Measurements from ENCODE around the gene NKD1.
"Not testable (repeated sequence)": the region's sequence is repeated elsewhere in the genome, so short reads cannot be mapped to it uniquely, and the experiment has no call there.

Gene NKD1, protein sequence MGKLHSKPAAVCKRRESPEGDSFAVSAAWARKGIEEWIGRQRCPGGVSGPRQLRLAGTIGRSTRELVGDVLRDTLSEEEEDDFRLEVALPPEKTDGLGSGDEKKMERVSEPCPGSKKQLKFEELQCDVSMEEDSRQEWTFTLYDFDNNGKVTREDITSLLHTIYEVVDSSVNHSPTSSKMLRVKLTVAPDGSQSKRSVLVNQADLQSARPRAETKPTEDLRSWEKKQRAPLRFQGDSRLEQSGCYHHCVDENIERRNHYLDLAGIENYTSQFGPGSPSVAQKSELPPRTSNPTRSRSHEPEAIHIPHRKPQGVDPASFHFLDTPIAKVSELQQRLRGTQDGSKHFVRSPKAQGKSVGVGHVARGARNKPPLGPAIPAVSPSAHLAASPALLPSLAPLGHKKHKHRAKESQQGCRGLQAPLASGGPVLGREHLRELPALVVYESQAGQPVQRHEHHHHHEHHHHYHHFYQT

DNA sequence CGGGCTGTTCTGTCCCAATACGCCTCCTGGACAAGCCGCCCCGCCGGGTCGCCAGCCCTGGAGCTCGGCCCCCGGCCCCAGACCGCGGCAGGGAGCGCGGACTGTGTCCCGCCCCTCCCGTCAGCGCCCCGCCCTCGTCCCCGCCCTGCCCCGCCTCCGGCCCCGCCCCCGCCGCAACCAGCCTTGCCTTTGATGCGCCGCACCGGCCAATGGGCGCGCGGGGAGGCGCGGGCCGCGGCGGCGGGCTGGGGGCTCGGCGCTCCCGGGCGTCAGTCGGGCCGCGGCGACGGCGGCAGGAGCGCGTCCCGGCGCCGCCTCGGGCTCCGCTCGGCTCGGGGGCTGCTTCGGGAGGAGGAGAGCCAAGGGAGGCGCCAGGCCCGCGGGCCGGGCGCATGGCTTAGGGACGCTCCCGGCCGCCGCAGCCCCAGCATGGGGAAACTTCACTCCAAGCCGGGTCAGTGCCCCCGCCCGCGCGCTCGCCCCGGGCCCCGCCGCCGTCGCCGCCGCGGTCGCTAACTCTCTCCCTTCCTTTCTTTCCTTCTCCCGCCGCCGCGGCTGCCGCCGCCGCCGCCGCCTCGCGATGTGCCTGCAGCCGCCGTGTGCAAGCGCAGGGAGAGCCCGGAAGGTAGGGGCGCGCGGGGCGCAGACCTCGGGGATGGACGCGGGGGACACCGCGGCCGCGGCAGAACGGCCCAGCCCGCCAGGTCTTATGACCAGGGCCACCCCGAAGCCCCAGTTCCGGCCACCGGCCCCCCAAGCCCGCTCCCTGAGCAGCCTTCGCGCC lies at the start of gene NKD1:
NKD1 (plus strand) TSS at position 272 of the 784 bp plus-strand sequence; CDS start at position 430, 158 bp downstream.
- Mint-ChIP-seq H3K27me3 (peaks cover 19% of the 10 kb centered on the region), H3K36me3 (ENCODE audit: low read depth) (no peaks in the 10 kb centered on the region)

GRCh38 chr16:50498431-50499155 lies 49.6 kb upstream of the NKD1 start:
- Mint-ChIP-seq H3K27me3 (no peaks in the 10 kb centered on the region), H3K4me1 (peaks cover 1% of the 10 kb centered on the region), H3K9me3 (no peaks in the 10 kb centered on the region), H3K36me3 (ENCODE audit: low read depth) (no peaks in the 10 kb centered on the region), H3K4me3 (no peak overlapping the region), H3K27ac (no peak overlapping the region)
- DNase-seq, result no peak
- no peak for ATAC-seq

More for the DNA sequence above, at the start of gene NKD1:
- H3K4me1 Mint-ChIP-seq, result peaks cover 15% of the 10 kb centered on the region
- H3K4me3 Mint-ChIP-seq, result peak within 1 kb of the TSS; percentile 81
- DNase-seq (peak; percentile 71), ATAC-seq (peak; percentile 75)
- H3K9me3 Mint-ChIP-seq, result peaks cover 8% of the 10 kb centered on the region
- peak within 1 kb of the TSS; percentile 56 for H3K27ac Mint-ChIP-seq

DNA sequence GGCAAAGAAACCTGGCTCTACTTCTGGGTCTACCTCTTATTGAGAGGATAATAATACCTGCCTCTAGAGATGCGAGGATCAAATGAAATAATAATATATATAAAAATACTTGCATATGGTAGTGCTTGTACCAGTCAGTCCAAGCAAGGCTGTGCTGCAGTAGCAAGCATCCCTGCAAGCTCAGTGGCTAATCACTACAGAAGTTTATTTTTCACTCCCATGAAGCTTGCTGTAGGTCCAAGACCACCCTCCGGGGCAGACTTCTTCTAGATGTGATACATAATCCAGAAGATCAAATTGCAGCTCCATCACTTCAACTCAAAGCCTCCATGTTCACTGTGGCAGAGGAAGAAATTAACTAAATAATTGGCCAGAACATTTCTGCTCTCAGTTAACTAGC lies 48.9 kb upstream of the NKD1 start:
- no peaks in the 10 kb centered on the region for H3K27me3 Mint-ChIP-seq
- no peaks in the 10 kb centered on the region for H3K36me3 Mint-ChIP-seq (ENCODE audit: low read depth)
- DNase-seq, result no peak
- no peaks in the 10 kb centered on the region for H3K9me3 Mint-ChIP-seq
- ATAC-seq, result no peak
- peaks cover 1% of the 10 kb centered on the region for H3K4me1 Mint-ChIP-seq
- no peak overlapping the region for H3K4me3 Mint-ChIP-seq
- H3K27ac Mint-ChIP-seq, result no peak overlapping the region

GRCh38 chr16:50500171-50500874 lies 47.9 kb upstream of the NKD1 start:
- no peak for ATAC-seq
- no peak for DNase-seq
- Mint-ChIP-seq H3K27me3 (no peaks in the 10 kb centered on the region), H3K27ac (no peak overlapping the region), H3K4me1 (peaks cover 1% of the 10 kb centered on the region), H3K4me3 (no peak overlapping the region), H3K36me3 (ENCODE audit: low read depth) (no peaks in the 10 kb centered on the region), H3K9me3 (no peaks in the 10 kb centered on the region)

- Mint-ChIP-seq H3K27me3 (no peaks in the 10 kb centered on the region), H3K4me3 (no peak overlapping the region), H3K4me1 (peaks cover 1% of the 10 kb centered on the region), H3K36me3 (ENCODE audit: low read depth) (no peaks in the 10 kb centered on the region), H3K9me3 (no peaks in the 10 kb centered on the region), H3K27ac (no peak overlapping the region)
- DNase-seq (no peak), ATAC-seq (no peak)
These were observed 46.9 kb upstream of the NKD1 start for GRCh38 chr16:50501251-50501650.

DNA sequence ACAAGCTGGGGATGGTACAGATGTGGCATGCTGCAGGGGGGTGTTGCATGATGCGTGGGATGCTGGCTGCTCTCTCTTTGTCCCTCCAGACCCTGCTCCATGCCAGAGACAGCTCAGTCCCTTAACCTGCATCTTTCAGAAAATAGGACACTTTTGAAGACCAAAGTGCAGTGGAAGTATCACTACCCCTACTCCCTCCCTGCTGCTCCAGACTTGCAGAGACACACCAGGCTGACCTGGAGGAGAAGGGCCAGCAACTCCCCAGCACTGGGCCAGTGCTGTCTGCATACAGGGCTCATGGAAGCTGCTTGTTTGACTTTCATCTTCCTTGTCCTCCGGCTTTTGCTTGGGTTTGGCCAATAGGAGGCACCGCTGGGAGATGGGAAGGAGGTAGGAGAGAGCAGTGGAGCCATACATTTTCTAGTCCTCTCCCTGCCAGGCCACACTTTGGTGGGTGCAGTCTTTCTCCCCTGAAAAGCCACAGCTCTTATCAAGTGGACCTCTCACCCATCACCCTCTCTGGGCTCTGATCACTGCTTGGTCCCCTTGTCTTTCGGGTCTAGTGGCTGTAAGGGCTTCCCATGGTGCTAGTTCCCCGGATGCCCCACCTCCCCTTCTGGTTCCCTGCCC lies 46.1 kb upstream of the NKD1 start:
- Mint-ChIP-seq H3K27me3 (peaks cover 1% of the 10 kb centered on the region), H3K27ac (no peak overlapping the region), H3K4me1 (peaks cover 1% of the 10 kb centered on the region), H3K4me3 (no peak overlapping the region), H3K9me3 (no peaks in the 10 kb centered on the region), H3K36me3 (ENCODE audit: low read depth) (no peaks in the 10 kb centered on the region)
- ATAC-seq (no peak), DNase-seq (no peak)

- no peak overlapping the region for H3K27ac Mint-ChIP-seq
- no peak for ATAC-seq
- no peaks in the 10 kb centered on the region for H3K36me3 Mint-ChIP-seq (ENCODE audit: low read depth)
- H3K4me3 Mint-ChIP-seq, result no peak overlapping the region
- no peaks in the 10 kb centered on the region for H3K9me3 Mint-ChIP-seq
- H3K4me1 Mint-ChIP-seq, result peaks cover 1% of the 10 kb centered on the region
- H3K27me3 Mint-ChIP-seq, result peaks cover 1% of the 10 kb centered on the region
- no peak for DNase-seq
These were observed 45.6 kb upstream of the NKD1 start for GRCh38 chr16:50502616-50503011.

- H3K4me1 Mint-ChIP-seq; H3K27ac Mint-ChIP-seq; H3K36me3 Mint-ChIP-seq (ENCODE audit: low read depth); H3K27me3 Mint-ChIP-seq; H3K9me3 Mint-ChIP-seq; ATAC-seq; DNase-seq; H3K4me3 Mint-ChIP-seq: not testable (repeated sequence)
These were observed 44.2 kb upstream of the NKD1 start for GRCh38 chr16:50503868-50504531.

DNA sequence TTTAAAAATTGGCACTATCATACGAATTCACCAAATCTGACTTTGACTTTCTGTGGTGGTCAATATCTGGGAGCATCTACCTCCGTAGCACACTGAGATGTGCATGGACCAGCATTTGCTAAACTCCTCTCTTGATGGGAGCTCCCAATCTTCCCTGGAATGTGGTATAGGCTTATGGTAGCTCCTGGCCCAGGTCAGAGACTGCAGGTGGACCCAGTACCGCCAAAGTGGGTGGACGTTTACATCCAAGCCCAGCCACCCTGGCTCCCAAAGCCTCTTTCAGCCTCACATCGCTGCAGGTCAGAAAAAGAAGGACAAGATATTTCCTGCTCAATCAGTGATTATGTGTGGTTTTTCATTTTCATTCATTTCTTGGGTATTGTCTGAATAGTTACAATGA lies 43.1 kb upstream of the NKD1 start:
- no peak for DNase-seq
- Mint-ChIP-seq H3K27me3 (peaks cover 1% of the 10 kb centered on the region), H3K27ac (no peak overlapping the region), H3K4me3 (no peak overlapping the region), H3K4me1 (no peaks in the 10 kb centered on the region), H3K36me3 (ENCODE audit: low read depth) (no peaks in the 10 kb centered on the region), H3K9me3 (no peaks in the 10 kb centered on the region)
- no peak for ATAC-seq

DNA sequence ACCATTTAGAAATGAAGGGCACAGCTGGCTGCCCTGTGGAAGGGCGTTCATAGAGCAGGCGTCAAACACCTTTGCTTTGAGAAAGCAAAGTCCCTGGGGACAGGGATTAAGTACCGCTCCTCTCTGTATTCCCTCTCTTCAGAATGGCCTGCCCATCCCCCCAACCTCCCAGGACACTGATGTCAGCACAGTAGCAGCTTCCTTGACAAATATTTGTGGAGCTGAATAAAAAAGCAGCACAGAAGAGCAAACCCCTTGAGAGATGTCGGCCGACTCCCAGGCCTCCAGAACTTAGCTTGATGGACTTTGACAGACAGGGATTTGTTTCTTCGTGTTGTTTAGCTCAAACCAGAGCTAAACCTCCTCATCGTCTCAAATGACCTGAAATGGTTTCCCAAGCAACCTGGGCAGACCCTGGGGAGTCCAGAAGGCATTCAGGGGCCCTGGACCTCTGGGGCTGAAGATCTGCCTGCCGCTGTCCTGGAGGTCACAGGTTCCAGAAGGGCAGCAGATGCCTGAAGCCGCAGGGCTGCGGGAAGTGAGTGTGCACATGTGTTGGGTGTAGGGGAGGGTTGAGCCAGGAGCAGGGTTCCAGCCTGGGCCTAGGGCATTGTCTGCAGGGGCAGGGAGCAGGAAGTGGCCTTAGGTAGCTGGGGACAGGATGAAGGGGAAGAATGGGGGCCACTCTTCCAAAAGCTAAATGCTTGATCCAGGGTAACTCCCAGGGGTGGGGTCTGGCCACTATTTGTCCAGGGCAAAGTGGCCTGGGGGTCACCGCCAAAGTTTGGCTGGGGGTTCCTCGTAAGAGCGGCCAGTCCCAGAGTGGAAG lies 42.3 kb upstream of the NKD1 start:
- Mint-ChIP-seq H3K27ac (no peak overlapping the region), H3K4me3 (no peak overlapping the region), H3K36me3 (ENCODE audit: low read depth) (no peaks in the 10 kb centered on the region), H3K4me1 (no peaks in the 10 kb centered on the region), H3K9me3 (no peaks in the 10 kb centered on the region), H3K27me3 (peaks cover 1% of the 10 kb centered on the region)
- DNase-seq (no peak), ATAC-seq (no peak)

GRCh38 chr16:50506543-50506937 lies 41.7 kb upstream of the NKD1 start:
- Mint-ChIP-seq H3K4me3 (no peak overlapping the region), H3K4me1 (no peaks in the 10 kb centered on the region), H3K27ac (no peak overlapping the region), H3K36me3 (ENCODE audit: low read depth) (no peaks in the 10 kb centered on the region), H3K27me3 (peaks cover 1% of the 10 kb centered on the region), H3K9me3 (no peaks in the 10 kb centered on the region)
- no peak for DNase-seq
- ATAC-seq, result no peak

DNA sequence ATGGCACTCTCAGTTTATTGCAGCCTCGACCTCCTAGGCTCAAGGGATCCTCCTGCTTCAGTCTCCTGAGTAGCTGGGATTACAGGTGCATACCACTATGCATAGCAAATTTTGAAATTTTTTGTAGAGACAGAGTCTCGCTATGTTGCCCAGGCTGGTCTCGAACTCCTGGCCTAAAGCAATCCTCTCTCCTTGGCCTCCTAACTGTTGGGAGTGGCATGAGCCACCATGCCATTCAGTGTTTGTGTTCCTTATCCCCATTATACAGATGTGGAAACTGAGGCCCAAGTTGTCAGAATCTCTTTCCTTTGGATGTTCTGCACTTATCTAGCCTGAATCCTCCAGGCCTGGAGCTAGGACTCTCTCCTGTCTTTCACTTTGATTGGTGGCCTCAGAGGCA lies 40.8 kb upstream of the NKD1 start:
- peaks cover 1% of the 10 kb centered on the region for H3K27me3 Mint-ChIP-seq

More for the DNA sequence above, 40.8 kb upstream of the NKD1 start:
- ATAC-seq (no peak), DNase-seq (no peak)
- H3K27ac Mint-ChIP-seq, result no peak overlapping the region
- H3K4me1 Mint-ChIP-seq, result no peaks in the 10 kb centered on the region
- no peak overlapping the region for H3K4me3 Mint-ChIP-seq
- H3K36me3 Mint-ChIP-seq (ENCODE audit: low read depth), result no peaks in the 10 kb centered on the region
- H3K9me3 Mint-ChIP-seq, result peaks cover 6% of the 10 kb centered on the region
